GM20431 (cell line): ENCODE measurements around the gene CCNDBP1.
"Not testable (repeated sequence)": the region's sequence is repeated elsewhere in the genome, so short reads cannot be mapped to it uniquely, and the experiment has no call there.

ENCODE experiments used
- in situ Hi-C: fragments of 300-500 bp; cut with MseI, MboI; formaldehyde crosslinking; loops from one replicate; pipeline ENCODE4 v1.15.0; 2020; ENCODE audit warnings: low sequenced_read_pairs; ENCODE audit not compliant: unreplicated experiment

Gene CCNDBP1

DNA sequence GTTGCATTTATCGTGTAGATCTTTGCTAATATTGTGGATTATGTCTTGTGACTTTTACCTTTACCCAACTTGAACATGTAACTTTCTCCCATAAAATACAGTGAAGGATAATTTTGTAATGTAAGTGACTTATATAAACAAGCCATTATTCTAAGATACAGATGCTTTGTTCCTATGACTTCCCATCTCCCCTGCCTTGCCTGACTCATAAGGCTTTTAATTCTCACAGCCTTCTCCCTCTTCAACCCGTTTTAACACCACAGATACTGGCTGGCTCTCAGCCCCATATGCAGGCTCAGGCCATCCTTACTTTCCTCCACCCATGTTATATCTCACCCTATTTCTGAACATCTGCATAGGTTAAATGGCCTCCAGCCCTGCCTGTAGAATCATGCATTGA, 4.1 kb downstream of the CCNDBP1 start:
- in situ Hi-C loops, result no loop called here

DNA sequence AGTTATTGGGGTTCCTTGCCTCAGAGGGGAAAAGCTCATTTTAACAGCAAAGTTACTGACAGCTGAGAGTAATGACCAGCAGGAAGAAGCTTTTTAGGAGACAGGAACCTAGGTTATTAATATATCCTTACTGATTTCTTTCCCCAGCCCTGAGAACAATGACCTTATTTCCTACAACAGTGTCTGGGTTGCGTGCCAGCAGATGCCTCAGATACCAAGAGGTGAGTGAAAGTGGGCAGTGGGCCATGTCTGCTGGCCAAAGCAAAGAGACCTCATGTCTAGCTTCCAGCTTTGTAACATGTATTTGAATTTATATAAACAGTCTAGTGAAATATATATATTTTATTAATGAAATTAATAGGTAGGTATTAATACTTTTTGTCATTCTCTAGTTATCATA, 5.0 kb downstream of the CCNDBP1 start:
- in situ Hi-C loops, result no loop called here

DNA sequence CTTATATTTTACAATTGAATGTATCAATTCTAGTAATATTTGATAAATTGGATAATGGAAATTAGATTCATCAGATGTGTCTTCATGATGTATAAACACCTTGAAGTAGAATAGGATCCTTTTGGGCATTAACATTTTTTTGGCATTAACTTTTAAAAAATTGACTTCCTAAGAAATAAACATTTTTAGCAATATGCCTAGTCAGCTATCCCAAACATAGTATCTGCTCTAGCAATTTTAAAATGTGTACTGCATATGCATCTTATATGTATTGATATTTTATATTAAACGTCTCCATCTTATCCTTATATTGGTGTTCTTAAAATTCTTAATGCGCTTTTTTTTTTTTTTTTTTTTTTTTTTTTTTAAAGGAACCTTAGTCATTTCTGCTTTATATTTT, 8.5 kb downstream of the CCNDBP1 start:
- in situ Hi-C loops, result no loop called here

DNA sequence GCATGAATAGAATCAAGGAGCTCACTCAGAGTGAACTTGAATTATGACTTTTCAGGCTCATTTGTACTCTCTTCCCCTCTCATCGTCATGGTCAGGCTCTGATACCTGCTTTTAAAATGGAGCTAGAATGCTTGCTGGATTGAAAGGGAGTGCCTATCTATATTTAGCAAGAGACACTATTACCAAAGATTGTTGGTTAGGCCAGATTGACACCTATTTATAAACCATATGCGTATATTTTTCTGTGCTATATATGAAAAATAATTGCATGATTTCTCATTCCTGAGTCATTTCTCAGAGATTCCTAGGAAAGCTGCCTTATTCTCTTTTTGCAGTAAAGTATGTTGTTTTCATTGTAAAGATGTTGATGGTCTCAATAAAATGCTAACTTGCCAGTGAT, 9.6 kb downstream of the CCNDBP1 start:
- in situ Hi-C loops, result no loop called here

DNA sequence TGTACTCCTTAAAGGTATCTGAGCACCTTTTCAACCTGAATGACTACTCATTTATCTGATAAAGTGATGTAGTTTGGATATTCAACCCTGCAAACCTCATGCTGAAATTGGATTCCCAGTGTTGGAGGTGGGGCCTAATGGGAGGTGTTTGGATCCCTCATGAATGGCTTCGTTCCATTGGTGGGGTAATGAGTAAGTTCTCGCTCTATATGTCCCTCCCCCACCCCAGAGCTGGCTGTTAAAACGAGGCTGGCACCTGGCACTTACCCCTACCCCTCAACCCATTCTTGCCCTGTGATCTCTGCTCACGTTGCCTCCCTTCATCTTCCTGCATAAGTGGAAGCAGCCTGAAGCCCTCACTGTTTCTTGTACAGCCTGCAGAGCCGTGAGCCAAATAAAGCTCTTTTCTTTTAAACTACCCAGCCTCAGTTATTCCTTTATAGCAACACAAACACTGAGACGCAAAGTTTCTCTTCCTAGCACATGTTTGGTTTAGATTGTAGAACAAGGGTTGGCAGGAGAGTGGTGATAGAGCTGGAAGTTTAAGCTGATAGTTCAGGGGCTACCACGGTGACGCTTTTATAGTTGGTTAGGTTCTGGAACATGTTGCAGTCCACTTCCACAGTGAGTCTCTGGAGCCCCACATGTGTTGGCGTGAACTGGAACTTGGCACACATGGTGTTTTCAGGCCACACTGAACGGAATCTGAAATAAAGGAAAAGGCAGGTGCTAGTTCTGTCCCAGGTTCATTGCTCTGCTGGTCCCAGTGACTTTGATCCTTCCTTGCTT, 11.8 kb downstream of the CCNDBP1 start:
- in situ Hi-C loops, result no loop called here

DNA sequence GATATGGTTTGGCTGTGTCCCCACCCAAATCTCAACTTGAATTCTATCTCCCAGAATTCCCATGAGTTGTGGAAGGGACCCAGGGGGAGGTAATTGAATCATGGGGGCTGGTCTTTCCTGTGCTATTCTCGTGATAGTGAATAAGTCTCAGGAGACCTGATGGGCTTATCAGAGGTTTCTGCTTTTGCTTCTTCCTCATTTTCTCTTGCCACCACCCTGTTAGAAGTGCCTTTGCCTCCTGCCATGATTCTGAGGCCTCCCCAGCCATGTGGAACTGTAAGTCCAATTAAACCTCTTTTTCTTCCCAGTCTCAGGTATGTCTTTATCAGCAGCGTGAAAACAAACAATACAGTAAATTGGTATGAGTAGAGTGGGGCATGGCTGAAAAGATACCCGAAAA, 12.6 kb downstream of the CCNDBP1 start:
- in situ Hi-C loops, result not testable (repeated sequence)

DNA sequence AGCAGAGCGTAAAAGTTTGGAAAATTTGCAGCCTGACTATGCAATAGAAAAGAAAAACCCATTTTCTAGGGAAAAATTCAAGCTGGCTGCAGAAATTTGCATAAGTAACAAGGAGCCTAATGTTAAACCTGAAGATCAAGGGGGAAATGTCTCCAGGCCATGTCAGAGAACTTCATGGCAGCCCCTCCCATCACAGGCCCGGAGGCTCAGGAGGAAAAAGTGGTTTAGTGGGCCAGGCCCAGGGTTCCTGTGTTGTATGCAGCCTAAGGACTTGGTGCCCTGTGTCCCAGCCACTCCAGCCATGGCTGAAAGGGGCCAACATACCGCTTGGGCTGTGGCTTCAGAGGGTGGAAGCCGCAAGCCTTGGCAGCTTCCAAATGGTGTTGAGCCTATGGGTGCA, 13.4 kb downstream of the CCNDBP1 start:
- in situ Hi-C loops, result not testable (repeated sequence)

DNA sequence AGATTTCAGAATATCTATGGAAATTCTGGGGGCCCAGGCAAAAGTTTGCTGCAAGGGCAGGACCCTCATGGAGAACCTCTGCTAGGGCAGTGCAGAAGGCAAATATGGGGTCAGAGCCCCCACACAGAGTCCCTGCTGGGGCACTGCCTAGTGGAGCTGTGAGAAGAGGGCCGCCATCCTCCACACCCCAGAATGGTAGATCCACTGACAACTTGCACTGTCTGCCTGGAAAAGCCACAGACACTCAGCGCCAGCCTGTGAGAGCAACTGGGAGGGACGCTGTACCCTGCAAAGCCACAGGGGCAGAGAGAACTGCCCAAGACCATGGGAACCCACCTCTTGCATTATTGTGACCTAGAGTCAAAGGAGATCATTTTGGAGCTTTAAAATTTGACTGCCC, 13.8 kb downstream of the CCNDBP1 start:
- in situ Hi-C loops, result no loop called here

DNA sequence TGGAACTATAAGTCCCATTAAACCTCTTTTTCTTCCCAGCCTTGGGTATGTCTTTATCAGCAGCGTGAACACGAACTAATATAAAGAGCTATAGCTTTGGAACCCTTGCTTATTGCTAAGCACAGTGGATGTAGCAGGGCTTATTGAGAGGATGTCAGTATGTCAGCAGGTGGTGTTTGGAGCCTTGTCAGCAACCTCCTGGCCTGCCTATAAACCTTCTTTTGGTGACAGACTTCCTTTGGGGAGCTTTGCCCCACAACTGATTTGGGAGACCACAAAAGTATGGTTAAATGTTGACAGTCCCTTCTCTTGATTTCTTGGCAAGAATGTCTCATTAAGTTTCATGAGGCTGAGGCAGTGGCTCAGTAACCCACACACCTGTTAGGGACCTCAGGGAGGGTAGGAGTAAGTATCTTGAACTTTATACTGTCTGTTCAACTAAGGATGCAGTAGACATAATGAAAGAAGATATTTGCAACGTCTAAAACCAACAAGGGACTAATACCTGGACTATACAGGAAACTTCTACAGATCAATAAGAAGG, 14.8 kb downstream of the CCNDBP1 start:
- in situ Hi-C loops, result no loop called here

DNA sequence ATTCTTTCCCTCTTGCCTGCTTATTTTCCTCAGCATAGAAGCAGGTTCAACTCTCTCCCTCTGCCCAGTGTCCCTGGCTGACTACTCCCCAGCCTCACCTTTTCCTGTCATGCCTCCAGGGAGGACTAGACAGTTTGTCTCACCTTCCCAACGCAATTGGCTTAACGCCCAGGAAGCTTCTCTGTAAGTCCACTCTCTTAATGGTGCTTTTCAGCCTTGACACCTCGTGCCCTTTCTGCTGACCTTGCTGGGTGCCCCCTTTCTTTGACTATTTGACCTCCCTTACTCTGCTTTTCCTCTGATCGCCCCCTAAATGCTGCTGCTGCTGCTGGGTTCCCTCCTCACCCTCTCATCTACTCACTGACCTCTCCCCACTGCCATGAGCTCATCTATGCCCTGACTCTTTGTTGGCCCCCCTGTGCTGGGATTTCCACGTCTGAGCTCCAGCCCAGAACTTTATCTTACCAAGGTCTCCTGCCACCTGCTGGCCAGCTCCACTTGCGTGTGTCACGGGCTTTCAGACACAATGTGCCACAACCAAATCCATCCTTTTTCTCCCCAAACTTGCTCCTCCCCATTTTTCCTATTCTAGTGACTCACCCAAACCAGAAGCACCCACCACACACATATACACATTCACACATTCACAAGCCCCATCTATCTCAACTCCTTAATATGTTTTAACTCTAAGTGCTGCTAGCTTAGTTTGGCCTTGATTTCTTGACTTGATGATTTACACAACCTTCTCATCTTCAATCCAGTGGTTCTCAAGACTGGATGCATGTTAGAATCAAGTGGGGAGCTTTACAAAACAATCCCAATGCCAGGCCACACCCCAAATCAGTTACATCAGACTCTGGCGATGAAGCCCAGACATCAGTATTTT, 19.1 kb downstream of the CCNDBP1 start:
- in situ Hi-C loops, result no loop called here

DNA sequence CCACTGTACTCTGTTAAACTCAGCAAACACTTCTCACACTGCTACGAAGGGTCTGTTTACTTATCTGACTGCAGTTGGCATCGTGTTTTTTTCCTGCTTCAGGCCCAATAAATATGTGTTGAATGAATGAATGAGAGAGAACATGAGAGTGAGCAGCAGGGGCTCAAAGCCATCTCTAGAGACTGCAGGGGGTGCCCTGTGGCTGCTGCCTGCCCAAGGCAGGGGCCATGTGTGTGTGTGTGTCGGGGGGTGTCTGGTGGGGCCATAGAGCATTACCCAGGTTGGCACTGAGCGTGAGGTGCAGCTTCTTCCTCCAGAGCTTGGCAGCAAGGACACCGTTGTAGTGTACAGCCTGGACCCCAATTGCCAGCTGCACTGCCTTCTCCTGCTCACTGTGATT, 20.9 kb downstream of the CCNDBP1 start:
- in situ Hi-C loops, result no loop called here

DNA sequence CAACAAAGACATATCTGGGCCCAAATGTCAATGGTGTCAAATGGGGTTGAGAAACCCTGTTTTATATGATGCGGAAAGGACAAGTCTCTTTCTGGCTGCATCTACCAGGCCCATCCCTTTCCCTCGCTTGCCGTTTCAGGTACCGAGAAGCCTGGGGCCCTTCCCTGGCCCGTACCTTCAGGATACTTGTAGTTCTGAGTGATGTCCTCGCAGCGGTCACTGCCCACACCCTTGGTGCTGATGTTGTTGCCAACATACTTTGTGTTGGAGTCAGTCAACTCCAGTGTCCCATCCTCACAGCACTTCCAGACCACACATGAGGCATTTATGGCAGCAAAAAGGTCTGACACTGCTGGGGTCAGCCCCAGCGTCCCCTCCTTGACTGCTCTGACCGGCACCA, 21.8 kb downstream of the CCNDBP1 start:
- in situ Hi-C loops, result no loop called here

DNA sequence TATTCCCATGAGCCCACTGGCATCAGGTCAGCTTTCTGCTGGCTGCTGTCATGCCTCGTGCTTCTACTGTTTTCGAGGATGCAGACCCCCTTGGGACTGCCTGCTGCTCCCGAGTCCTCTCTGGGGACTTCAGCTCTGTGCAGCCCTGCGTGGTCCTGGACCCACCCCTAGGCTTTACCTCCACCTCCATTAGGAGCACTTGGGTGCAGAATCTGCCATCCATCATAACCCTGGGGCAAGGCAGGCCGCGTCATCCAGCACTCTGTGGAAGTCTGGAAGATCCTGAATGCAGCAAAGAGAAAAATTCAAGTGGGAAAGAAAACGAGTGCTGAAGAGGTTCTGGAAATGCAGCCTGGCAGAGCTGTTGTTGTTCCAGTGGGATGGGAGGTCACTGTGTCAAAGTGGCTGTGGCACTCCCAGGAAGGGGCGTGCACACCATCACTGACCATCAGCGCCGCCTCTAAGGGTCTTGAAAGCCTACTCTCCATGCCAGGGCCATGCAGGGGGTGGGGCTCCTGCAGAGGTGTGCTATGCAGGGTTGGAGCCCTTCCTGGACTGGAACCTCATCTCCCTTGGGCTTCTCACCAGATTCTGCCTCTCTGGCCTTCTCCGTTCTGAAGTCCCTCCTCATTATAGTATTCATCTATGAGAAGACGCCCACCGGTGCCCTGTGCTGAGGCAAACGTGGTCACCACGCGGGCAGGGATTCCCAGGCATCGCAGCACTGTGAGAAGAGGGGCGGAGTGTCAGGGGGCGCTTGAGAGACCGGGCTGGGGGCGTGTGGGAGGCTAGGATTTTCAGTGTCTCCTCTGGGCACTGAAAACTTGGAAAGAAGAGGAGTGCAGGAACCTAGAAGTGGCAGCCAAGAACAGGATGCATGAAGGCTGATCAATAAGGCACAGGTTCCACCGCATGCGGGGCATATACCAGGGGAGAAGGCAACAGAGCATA, 23.1 kb downstream of the CCNDBP1 start:
- in situ Hi-C loops, result no loop called here

DNA sequence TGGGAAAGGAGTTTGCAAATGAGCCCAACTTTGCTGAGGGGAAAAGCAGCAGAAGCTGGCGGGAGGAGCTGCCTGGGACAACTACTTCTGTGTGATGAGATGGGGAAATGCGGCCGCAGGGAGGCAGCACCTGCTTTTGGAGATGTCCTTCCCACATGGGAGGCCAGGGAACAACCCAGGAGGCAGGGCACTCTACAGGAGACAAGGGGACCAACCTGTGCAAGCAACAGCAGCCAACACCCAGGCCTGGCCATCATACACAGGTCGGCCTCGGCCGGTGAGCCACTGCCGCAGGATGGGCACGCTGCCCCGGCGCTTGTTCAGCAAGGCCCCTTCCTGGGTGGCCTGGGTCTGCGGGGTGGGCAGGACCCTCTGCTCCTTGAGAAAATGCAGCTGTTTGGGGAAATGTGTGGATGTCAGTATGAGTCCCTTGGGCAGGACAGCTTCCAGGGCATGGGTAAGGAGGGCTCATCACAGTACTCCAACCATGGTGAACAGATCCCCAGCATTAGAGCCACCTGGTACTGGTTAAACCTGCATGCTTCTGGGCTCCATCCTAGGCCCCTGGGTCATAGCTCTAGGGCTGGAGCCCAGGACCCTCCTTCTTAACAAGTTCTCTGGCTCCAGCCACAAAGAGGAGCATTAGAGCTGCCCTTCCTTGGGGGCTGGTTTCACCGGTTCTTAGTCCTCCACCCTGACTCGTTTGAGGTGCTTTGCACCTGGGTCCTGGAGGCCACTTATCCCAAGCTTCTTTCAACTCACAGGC, 24.0 kb downstream of the CCNDBP1 start:
- in situ Hi-C loops, result no loop called here

DNA sequence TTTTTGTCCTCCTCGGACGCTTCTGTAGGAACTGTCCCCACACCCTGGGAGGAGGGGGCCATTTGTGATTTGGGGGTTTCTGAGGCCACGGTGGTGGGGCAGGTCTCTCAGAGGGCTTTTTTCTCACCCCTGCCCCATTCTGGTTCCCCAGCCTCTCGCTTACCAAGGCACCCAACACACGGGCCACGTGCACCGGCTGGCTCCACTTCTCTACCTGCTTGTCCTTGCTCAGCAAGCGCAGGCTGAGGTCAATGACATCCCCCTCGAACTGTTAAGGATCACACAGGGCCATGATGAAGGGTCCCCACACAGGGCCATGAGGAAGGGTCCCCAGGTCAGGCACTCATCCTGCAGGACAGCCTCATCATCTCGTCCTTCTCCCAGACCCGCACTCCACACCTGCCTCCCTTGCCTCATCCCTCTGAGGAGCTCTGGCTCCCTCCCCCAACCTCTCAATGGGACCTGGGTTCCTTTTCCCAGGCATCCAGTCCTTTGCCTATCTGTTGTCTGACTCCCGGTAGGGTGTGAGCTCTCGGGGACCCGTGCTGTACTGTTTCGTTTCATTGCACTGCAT, 25.1 kb downstream of the CCNDBP1 start:
- in situ Hi-C loops, result loop anchor here (10.0 kb wide), 1 partner anchor 75 kb away; no protein-coding TSS in a partner anchor

DNA sequence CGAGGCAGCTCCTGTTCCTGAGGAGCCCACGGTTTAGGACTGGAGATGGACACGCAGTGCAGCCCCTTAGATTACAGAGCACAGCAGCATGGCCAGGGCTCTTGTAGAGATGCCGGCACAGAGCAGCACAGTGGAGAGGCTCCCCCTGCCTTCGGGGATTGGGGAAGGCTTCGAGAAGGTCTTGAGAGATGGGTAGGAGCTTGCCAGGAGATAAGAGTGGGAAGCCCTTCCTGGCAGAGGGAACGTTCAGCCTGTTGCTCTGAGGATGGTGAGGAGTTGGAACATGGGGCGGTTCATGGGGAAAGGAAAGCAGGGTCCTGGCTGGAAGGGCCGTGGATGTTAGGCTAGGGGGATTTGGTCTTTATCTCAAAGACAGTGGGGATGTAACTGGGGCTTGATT, 25.6 kb downstream of the CCNDBP1 start:
- in situ Hi-C loops, result loop anchor here (10.0 kb wide), 1 partner anchor 74 kb away; no protein-coding TSS in a partner anchor

DNA sequence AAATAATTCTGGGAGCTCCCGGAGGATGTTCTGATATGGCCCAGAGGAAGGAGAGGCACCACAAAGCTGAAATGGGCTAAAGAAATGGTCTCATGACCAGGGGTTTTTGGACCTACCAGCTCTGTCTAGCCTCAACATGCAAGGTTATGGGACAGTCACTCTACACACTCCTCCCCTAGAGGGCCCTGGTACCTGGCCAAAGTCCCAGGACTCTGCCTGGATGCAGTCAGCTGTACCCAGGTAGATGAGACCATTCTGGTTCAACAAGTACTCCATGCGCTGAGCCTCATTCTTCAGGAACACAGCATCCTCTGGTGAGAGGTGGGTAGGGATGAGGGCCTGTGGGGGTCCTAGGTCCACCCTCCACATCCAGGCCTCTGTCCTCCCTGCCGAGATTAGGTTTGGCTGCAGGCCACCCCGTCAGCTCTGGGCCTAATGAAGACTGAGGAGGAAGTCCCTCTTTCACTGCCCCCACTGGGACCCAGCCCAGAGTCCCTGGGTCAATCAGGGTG, 26.1 kb downstream of the CCNDBP1 start:
- in situ Hi-C loops, result loop anchor here (10.0 kb wide), 1 partner anchor 74 kb away; no protein-coding TSS in a partner anchor

DNA sequence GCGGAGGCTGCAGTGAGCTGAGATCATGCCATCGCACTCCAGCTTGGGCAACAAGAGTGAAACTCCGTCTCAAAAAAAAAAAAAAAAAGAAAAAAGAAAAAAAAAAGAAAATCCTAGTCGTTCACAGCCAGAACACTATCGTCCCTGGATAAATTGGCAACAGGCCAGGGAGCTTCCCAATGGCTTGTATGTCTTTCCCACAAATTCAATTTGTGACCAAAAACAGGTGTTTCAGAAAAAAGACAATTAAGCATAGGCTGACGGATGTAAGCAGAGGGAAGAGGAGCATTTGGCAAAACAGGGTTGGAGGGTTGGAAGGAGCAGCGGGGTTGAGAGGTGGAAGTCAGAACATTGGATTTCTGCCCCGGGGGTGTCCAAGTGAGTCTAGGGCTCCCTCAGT, 27.1 kb downstream of the CCNDBP1 start:
- in situ Hi-C loops, result loop anchor here (10.0 kb wide), 1 partner anchor 73 kb away; no protein-coding TSS in a partner anchor
